HCT116 (cell line): ENCODE results near the gene ALOX5AP. TPM values are rescaled to one million over a fixed set of nuclear protein-coding genes. Genes with fewer than 3 reads are reported as not detected.

Experiments
- ATAC-seq: fragments of 200-7000 bp; cut with Tn5 transposase; 2 replicates; pipeline ENCODE4 v1.9.1; 2020; ENCODE audit warnings: mild to moderate bottlenecking, moderate library complexity
- BruUV-seq: library from RNA; stranded (reverse); fragments of 400-500 nt; replicated peaks from 2 replicates; lab custom pipeline; 2021; lab: Mats Ljungman, UMichigan
- CTCF ChIA-PET: fragments of 300-600 bp; sonication (Branson Sonifier 250); formaldehyde crosslinking; loops from one replicate; lab custom pipeline; 2021; ENCODE audit warnings: antibody characterized with exemption; lab: Charles Lee
- POLR2A ChIA-PET: fragments of 300-600, 350-600 bp; sonication (Branson Sonifier 250); formaldehyde crosslinking; loops from one replicate; lab custom pipeline; 2021; ENCODE audit warnings: antibody characterized with exemption; lab: Charles Lee
- RAD21 ChIA-PET, 2 experiments: fragments of 300-600 bp; sonication (Branson Sonifier 250); formaldehyde crosslinking; loops; one replicate each; lab custom pipeline; 2023; ENCODE audit warnings: low total read pairs in 2 of 2; ENCODE audit not compliant: uncharacterized antibody in 2 of 2, unreplicated experiment in 2 of 2, low non-redundant PET in 1 of 2; lab: Charles Lee
- DNase-seq: peaks from one replicate; pipeline ENCODE4 v3.0.0-alpha.2; 2010; ENCODE audit warnings: low read depth, low spot score
- H2AFZ ChIP-seq: fragments of 200-600 bp; shearing (Covaris generic), sonication (generic); 2 replicates; pipeline ENCODE4 v1.6.1; 2017; ENCODE audit warnings: low read depth, mixed run types, mixed read lengths, antibody characterized with exemption, low read length; ENCODE audit not compliant: poor library complexity, severe bottlenecking
- H3K27ac ChIP-seq: 2 replicates; pipeline ENCODE4 v1.5.1; 2012; ENCODE audit warnings: low read depth, low read length
- H3K27me3 ChIP-seq: fragments of 200-600 bp; sonication (generic); 2 replicates; pipeline ENCODE4 v1.6.1; 2016; ENCODE audit warnings: mixed run types, low read length, mixed read lengths; ENCODE audit not compliant: insufficient read depth
- H3K36me3 ChIP-seq, 2 experiments: fragments of 200-500 bp in 1 of 2; fragments of 200-600 bp in 1 of 2; sonication (Bioruptor generic) in 1 of 2; sonication (generic) in 1 of 2; 2 replicates each; pipeline versions ENCODE4 v1.5.1 to v1.6.1; 2014 to 2016; ENCODE audit warnings: low read length in 2 of 2, inconsistent platforms in 1 of 2, mixed read lengths in 1 of 2, mixed run types in 1 of 2; ENCODE audit not compliant: insufficient read depth in 2 of 2, control insufficient read depth in 1 of 2
- H3K4me1 ChIP-seq, 2 experiments: fragments of 200-600 bp in 1 of 2; sonication (generic) in 1 of 2; 2 replicates each; pipeline versions ENCODE4 v1.5.1 to v1.6.1; 2012 to 2017; ENCODE audit warnings: low read length in 2 of 2, inconsistent platforms in 1 of 2, mild to moderate bottlenecking in 1 of 2, mixed read lengths in 1 of 2, mixed run types in 1 of 2, moderate library complexity in 1 of 2; ENCODE audit not compliant: insufficient read depth in 2 of 2, control insufficient read depth in 1 of 2
- H3K4me2 ChIP-seq: fragments of 200-600 bp; sonication (generic); 2 replicates; pipeline ENCODE4 v1.6.1; 2017; ENCODE audit warnings: mixed run types, low read length, mixed read lengths
- H3K4me3 ChIP-seq, 2 experiments: fragments of 200-600 bp in 1 of 2; sonication (generic) in 1 of 2; replicated peaks in 1 of 2; 2 replicates each; pipeline ENCODE4 v1.5.1; 2011 to 2016; ENCODE audit warnings: low read length in 2 of 2, control low read depth in 1 of 2, low read depth in 1 of 2, mild to moderate bottlenecking in 1 of 2, mixed read lengths in 1 of 2, mixed run types in 1 of 2
- H3K79me2 ChIP-seq: fragments of 200-600 bp; sonication (generic); 2 replicates; pipeline ENCODE4 v1.6.1; 2017; ENCODE audit warnings: mild to moderate bottlenecking, mixed run types, low read length, moderate library complexity, mixed read lengths; ENCODE audit not compliant: insufficient read depth
- H3K9ac ChIP-seq: fragments of 200-600 bp; sonication (generic); 2 replicates; pipeline ENCODE4 v1.6.1; 2016; ENCODE audit warnings: low read length, mixed read lengths
- H3K9me2 ChIP-seq: fragments of 200-600 bp; sonication (generic), shearing (Covaris generic); 2 replicates; pipeline ENCODE4 v1.6.1; 2017; ENCODE audit warnings: mixed run types, mild to moderate bottlenecking, moderate library complexity; ENCODE audit not compliant: insufficient read depth
- H3K9me3 ChIP-seq, 2 experiments: fragments of 200-500 bp in 1 of 2; fragments of 200-600 bp in 1 of 2; sonication (Bioruptor generic) in 1 of 2; sonication (generic) in 1 of 2; 2 replicates each; pipeline ENCODE4 v1.6.1; 2014 to 2017; ENCODE audit warnings: low read length in 2 of 2, mixed read lengths in 2 of 2, inconsistent platforms in 1 of 2, low read depth in 1 of 2, mild to moderate bottlenecking in 1 of 2, mixed run types in 1 of 2, moderate library complexity in 1 of 2; ENCODE audit not compliant: control insufficient read depth in 1 of 2, insufficient read depth in 1 of 2
- H4K20me1 ChIP-seq: fragments of 200-600 bp; sonication (generic), shearing (Covaris generic); 2 replicates; pipeline ENCODE4 v1.6.1; 2017; ENCODE audit warnings: mixed run types, mild to moderate bottlenecking, moderate library complexity; ENCODE audit not compliant: insufficient read depth
- EGR1 ChIP-seq: IDR thresholded peaks from 2 replicates; pipeline ENCODE4 v1.6.1; 2012; ENCODE audit warnings: low read depth
- ELF1 ChIP-seq: IDR thresholded peaks from 2 replicates; pipeline ENCODE4 v1.6.1; 2012; ENCODE audit warnings: low read depth, borderline replicate concordance
- EZH2phosphoT487 ChIP-seq: fragments of 200-600 bp; IDR thresholded peaks from 2 replicates; pipeline ENCODE4 v1.6.1; 2018; ENCODE audit warnings: antibody characterized with exemption, borderline replicate concordance
- FOSL1 ChIP-seq: IDR thresholded peaks from 2 replicates; pipeline ENCODE4 v1.6.1; 2012; ENCODE audit warnings: low read depth
- SP1 ChIP-seq: IDR thresholded peaks from 2 replicates; pipeline ENCODE4 v1.6.1; 2012; ENCODE audit warnings: low read depth
- ZBTB33 ChIP-seq: IDR thresholded peaks from 2 replicates; pipeline ENCODE4 v1.6.1; 2011; ENCODE audit warnings: mild to moderate bottlenecking, low read length, moderate library complexity; ENCODE audit not compliant: insufficient replicate concordance; ENCODE audit errors: extremely low read depth
- ZNF274 ChIP-seq: fragments of 200-500 bp; sonication (Bioruptor generic); IDR thresholded peaks from 2 replicates; pipeline ENCODE4 v1.6.1; 2014; ENCODE audit warnings: mild to moderate bottlenecking, low read depth, low read length, inconsistent platforms
- intact Hi-C: fragments of 100-400 bp; cut with micrococcal nuclease; formaldehyde crosslinking; loops from 2 replicates; pipeline ENCODE4 v1.10.0; 2022
- total RNA-seq: library from RNA; stranded (reverse); gene quantifications from one replicate; pipeline ENCODE4 v1.2.1, GENCODE V29; 2021; ENCODE audit not compliant: unreplicated experiment
- TF ChIP-seq, protein P1 (sequence below), 3 experiments: fragments of 200-600 bp in 1 of 3; sonication (generic) in 1 of 3; IDR thresholded peaks in 2 of 3; conservative IDR thresholded peaks in 1 of 3; 2 replicates each; pipeline ENCODE4 v1.5.1; 2012 to 2017; ENCODE audit warnings: low read depth in 2 of 3, low read length in 2 of 3, antibody characterized with exemption in 1 of 3, borderline replicate concordance in 1 of 3, control low read depth in 1 of 3, mild to moderate bottlenecking in 1 of 3, mixed read lengths in 1 of 3, mixed run types in 1 of 3, moderate library complexity in 1 of 3; ENCODE audit not compliant: insufficient read depth in 1 of 3

The ALOX5AP gene
- total RNA-seq, 1 experiment from 2014 or later = not detected

- Histone ChIP-seq H3K27me3 (peaks cover 8% of the 10 kb centered on the region; the same call in 1 of the 2 replicates), H3K79me2 (no peaks in the 10 kb centered on the region), H3K4me2 (no peak overlapping the region), H3K27ac (no peak overlapping the region), H2AFZ (no peak overlapping the region), H3K36me3 (no peaks in the 10 kb centered on the region), H3K4me1 (no peaks in the 10 kb centered on the region)
- ATAC-seq (no peak), DNase-seq (no peak)
- ChIA-PET CTCF (no interaction called here), RAD21 (no interaction called here)
- TF ChIP-seq ZNF274 (no peak), EGR1 (no peak), ELF1 (no peak), EZH2phosphoT487 (no peak), ZBTB33 (no peak), SP1 (no peak), FOSL1 (no peak)
- TF ChIP-seq, protein P1, sequence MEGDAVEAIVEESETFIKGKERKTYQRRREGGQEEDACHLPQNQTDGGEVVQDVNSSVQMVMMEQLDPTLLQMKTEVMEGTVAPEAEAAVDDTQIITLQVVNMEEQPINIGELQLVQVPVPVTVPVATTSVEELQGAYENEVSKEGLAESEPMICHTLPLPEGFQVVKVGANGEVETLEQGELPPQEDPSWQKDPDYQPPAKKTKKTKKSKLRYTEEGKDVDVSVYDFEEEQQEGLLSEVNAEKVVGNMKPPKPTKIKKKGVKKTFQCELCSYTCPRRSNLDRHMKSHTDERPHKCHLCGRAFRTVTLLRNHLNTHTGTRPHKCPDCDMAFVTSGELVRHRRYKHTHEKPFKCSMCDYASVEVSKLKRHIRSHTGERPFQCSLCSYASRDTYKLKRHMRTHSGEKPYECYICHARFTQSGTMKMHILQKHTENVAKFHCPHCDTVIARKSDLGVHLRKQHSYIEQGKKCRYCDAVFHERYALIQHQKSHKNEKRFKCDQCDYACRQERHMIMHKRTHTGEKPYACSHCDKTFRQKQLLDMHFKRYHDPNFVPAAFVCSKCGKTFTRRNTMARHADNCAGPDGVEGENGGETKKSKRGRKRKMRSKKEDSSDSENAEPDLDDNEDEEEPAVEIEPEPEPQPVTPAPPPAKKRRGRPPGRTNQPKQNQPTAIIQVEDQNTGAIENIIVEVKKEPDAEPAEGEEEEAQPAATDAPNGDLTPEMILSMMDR (IDR thresholded peaks at IDR 0.05 in 2 of 3, conservative IDR thresholded peaks at IDR 0.05 in 1 of 3; ENCODE audit: borderline replicate concordance in 1 of 3, insufficient read depth in 1 of 3, low read depth in 2 of 3, low read length in 2 of 3) = no peak
- TF ChIP-seq, all 23 proteins: peak for 0
- intact Hi-C loops = no loop called here
- no peaks in the 10 kb centered on the region for H4K20me1 ChIP-seq
- POLR2A ChIA-PET = no interaction called here
- H3K9ac ChIP-seq = no peak overlapping the region
- H3K9me2 ChIP-seq = no peaks in the 10 kb centered on the region
- no peak overlapping the region for H3K4me3 ChIP-seq
- no peaks in the 10 kb centered on the region for H3K9me3 ChIP-seq
- no TSS peak for BruUV-seq
Measured at GRCh38 chr13:30762643-30763042, 27.3 kb downstream of the ALOX5AP start.
